HG03060 (cell line): ENCODE measurements around the gene CFTR.
"Not testable (repeated sequence)": the region's sequence is repeated elsewhere in the genome, so short reads cannot be mapped to it uniquely, and the experiment has no call there.

Experiments used
- ATAC-seq: cut with Tn5 transposase; IDR thresholded peaks from one replicate; pipeline ENCODE4 v1.9.1; 2021; ENCODE audit warnings: low read depth, moderate number of reproducible peaks; ENCODE audit not compliant: unreplicated experiment

The CFTR gene

DNA sequence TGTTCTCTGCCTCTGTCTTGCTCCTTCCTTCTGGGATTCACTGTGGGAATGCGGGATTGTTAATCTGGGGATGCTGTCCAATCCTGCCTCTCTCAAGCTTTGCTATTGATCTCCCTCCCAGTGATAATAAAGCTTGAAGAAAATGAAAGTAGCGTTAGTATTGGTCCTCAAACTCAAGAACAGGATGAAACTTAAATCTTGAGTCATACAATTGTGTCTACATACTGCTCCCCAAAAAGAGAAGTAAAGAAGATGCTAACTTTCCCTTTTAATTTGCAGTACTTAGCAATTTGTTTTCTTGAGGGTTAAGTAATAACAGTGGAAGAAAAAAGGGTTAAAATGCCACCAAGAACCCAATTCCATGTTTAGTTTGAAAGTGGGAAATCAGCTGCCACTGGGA lies 13.6 kb downstream of the CFTR start:
- ATAC-seq, result no peak

DNA sequence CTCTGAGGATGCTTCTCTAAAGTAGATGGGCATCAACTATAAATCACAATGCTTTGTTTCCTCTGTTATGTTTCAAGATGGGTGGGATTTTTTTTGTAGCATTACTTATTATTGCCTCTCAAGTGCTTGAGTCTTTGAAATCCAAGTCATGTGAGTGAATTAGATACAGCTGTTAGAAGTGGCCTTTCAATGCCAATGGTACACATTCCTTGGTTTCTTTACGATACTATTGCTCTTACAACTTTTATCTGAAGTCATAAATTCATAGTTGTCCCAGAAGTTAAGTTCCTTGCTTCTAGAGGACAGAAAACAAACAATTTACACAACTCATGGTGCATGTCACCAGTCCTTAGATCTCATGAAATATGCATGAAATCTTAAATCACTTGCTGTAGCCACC lies 15.5 kb downstream of the CFTR start:
- no peak for ATAC-seq

DNA sequence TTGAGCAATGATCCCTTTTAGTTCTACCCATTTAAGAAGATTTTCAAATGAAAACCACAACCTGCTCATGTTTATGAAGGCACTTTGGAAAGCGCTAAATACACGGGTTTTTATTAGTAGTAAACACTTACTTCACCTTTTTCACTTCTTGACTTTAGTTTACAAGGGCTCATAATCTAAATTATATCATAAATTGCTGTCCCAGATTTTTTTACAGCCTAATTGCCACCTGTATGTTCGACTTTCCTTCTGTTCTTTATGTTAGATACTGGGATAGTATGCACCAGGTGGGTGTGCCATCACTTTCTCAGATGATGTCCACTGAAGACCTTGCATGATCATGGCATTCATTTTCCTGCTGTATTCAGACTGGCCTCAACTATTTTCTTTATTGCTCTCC lies 22.5 kb downstream of the CFTR start:
- ATAC-seq, result no peak

DNA sequence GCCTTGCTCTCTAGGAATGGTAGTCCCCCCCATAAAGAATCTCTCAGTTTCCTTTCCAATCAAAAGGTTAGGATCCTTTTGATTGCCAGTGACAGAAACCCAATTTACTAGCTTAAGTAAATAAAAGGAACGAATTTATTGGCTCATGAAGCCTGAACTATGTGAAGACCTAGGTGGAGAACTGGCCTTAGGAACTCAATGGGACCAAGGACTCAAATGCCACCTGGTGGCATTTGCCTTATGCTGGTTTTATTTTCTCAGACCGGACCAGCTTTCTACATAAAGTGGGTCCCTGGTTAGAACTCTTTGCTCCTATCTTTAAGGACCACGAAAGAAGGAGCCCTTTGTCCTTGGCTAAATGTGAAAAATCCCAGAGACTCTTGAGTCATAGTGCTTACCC lies 25.4 kb downstream of the CFTR start:
- no peak for ATAC-seq

DNA sequence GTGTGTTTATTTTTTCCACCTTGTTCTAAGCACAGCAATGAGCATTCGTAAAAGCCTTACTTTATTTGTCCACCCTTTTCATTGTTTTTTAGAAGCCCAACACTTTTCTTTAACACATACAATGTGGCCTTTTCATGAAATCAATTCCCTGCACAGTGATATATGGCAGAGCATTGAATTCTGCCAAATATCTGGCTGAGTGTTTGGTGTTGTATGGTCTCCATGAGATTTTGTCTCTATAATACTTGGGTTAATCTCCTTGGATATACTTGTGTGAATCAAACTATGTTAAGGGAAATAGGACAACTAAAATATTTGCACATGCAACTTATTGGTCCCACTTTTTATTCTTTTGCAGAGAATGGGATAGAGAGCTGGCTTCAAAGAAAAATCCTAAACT lies 28.9 kb downstream of the CFTR start:
- no peak for ATAC-seq

DNA sequence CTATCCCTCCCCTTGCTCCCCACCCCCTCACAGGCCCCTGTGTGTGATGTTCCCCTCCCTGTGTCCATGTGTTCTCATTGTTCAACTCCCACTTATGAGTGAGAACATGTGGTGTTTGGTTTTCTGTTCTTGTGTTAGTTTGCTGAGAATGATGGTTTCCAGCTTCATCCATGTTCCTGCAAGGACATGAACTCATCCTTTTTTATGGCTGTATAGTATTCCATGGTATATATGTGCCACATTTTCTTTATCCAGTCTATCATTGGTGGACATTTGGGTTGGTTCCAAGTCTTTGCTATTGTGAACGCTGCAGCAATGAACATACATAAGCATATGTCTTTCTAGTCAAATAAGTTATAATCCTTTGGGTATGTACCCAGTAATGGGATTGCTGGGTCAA lies 37.4 kb downstream of the CFTR start:
- ATAC-seq, result not testable (repeated sequence)

DNA sequence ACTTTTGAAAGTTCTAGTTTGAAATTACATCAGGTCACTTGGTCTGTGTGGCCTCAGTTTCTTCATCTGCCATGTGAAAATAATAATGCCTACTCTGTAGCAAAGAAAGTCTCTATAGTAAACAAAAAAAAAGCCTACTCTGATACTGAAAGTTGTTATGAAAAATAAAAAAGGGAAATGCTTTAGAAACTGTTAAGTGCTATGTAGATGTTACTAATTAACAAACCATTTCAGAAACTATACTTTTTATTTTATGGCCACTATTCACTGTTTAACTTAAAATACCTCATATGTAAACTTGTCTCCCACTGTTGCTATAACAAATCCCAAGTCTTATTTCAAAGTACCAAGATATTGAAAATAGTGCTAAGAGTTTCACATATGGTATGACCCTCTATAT lies 50.6 kb downstream of the CFTR start:
- ATAC-seq, result no peak

DNA sequence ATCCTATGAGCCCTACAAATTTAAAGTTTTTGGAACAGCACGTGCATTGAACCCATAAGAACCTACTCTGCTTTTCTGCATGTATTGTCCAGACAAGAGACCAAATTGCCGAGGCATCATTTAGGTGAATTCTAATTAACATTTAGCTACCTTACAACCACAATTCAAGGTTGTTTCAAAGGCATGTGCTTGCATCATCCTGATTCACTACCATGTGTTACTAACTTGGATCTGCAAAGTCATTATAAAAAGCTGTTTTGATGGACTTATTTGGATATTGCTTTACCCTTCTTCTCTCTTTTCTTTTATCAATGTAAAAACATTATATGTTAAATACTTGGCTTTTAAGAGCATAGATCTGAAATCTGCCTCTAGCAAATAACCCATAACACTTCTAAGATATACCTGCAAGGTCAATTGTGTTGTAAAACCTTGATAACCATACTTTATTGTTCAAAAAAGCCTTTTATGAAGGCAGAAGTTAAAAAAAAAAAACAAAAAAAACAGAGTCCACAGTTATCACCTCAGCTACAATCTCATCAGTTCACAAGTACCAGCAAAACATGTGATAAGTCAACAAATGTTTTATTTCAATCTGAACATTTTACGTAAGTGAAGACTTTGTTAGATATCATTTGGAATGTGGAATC lies 51.9 kb downstream of the CFTR start:
- ATAC-seq, result no peak

DNA sequence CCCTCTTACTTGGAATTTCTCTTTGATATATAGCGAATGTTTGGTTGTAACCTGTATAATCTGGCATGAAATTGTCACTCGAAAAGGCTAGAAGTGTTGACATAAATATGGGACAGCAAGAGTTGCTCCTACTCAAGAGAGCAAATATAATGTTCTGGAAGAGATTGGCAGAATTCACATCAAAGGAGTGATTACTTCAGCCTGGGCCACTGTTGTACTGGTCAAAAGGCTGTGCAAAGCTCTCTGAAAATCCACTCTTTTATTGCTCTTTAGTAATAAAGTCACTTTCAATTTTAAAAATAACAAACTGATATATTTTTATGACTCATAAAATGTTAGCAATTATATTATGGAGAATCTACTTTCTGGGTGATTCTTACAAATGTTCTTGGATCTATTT lies 58.2 kb downstream of the CFTR start:
- ATAC-seq, result no peak

DNA sequence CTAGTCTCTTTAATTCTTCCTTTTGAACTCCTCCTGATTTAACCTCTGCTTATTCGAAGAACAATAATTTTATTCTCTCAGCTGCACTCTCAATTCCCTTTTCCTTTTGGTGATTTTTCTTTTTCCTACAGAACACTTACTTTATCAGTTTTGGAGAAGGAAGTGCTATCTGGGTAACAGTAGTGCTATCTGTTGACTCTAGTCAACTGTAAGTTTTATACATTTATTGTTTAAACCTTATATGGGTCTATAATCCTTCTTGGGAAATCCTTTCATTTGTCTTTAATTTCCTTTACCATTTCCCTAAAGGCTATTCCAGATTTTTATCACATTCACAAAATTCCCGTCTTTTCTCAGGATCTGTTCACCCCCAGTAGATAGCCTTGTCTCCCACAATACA lies 64.2 kb downstream of the CFTR start:
- no peak for ATAC-seq

DNA sequence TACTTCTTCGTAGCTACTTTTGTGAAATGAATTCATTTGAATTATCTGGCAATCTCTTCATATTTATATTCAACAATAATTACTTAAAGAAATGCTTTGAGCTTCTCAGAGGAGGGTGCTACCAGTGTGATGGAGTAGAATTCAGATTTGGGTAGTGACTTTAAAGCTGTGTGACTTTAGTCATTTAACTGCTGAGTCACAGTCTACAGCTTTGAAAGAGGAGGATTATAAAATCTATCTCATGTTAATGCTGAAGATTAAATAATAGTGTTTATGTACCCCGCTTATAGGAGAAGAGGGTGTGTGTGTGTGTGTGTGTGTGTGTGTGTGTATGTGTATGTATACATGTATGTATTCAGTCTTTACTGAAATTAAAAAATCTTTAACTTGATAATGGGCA lies 68.2 kb downstream of the CFTR start:
- ATAC-seq, result no peak

DNA sequence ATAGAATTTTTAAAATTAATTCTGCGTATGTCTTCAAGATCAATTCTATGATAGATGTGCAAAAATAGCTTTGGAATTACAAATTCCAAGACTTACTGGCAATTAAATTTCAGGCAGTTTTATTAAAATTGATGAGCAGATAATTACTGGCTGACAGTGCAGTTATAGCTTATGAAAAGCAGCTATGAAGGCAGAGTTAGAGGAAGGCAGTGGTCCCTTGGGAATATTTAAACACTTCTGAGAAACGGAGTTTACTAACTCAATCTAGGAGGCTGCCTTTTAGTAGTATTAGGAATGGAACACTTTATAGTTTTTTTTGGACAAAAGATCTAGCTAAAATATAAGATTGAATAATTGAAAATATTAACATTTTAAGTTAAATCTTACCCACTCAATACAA lies 70.8 kb downstream of the CFTR start:
- ATAC-seq, result no peak

DNA sequence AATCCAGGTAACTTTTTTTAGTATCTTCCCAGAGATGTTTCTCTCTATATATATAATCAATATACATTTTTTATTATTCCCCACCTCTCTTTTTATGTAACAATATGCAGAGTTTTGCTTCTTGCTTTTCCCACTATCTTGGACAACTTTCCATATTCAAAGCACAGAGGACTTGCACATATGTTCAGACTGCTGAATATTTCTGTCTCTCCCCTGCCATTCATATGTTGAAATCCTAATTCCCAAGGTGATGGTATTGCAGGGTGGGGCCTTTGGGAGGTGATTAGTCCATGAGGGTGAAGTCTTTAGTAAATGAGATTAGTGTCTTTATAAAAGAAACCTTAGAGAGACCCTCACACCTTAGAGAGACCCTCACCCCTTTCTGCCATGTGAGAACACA lies 72.8 kb downstream of the CFTR start:
- no peak for ATAC-seq

DNA sequence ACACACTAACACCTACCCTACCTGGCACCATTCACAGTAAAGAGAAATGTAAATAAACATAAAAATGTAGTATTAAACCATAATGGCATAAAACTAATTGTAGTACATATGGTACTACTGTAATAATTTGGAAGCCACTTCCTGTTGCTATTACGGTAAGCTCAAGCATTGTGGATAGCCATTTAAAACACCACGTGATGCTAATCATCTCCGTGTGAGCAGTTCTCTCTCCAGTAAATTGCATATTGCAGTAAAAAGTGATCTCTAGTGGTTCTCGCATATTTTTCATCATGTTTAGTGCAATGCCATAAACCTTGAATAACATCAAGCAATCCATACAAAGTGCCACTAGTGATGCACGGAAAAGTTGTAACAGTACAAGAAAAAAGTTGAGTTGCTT lies 75.4 kb downstream of the CFTR start:
- no peak for ATAC-seq

DNA sequence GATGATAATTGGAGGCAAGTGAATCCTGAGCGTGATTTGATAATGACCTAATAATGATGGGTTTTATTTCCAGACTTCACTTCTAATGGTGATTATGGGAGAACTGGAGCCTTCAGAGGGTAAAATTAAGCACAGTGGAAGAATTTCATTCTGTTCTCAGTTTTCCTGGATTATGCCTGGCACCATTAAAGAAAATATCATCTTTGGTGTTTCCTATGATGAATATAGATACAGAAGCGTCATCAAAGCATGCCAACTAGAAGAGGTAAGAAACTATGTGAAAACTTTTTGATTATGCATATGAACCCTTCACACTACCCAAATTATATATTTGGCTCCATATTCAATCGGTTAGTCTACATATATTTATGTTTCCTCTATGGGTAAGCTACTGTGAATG lies 79.6 kb downstream of the CFTR start:
- ATAC-seq, result no peak

DNA sequence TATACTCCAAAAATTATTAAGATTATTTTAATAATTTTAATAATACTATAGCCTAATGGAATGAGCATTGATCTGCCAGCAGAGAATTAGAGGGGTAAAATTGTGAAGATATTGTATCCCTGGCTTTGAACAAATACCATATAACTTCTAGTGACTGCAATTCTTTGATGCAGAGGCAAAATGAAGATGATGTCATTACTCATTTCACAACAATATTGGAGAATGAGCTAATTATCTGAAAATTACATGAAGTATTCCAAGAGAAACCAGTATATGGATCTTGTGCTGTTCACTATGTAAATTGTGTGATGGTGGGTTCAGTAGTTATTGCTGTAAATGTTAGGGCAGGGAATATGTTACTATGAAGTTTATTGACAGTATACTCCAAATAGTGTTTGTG lies 80.2 kb downstream of the CFTR start:
- no peak for ATAC-seq

DNA sequence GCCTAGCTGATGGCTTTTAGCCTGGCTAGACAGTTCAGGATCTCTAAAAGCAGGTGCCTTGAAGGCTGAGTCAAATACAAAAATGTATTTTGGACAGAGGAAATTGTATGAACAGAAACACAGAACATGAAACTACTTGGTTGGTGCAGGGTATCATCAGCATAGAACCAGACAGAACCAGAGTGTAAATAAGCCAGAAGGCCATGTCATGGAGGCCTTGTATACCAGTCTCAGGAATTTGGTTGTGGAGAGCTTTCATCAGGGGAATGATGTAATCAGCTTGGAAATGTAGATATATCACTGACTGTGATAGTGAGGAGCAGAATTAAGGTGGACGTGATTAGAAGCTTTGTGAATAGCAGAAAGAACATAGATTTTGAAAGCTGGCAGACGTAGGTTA lies 82.9 kb downstream of the CFTR start:
- no peak for ATAC-seq

DNA sequence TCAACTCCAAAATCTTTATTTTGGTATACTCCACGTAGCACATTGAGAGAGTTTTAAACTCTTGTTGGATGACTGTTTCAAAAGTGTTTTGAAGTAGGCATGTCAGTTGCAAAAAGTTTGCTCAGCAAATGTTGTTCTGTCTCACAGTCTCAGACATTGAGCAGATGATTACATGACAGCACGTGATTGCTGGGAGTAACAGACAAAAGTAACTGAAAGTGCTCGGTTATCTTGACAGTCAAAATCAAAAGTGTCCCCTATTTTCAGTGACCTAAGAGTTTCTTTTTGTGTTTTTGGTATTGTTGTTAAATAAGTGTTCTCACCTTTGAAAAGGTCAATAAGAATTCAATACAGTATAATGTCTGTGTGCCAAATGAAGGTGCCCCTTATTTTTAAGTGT lies 84.3 kb downstream of the CFTR start:
- no peak for ATAC-seq

DNA sequence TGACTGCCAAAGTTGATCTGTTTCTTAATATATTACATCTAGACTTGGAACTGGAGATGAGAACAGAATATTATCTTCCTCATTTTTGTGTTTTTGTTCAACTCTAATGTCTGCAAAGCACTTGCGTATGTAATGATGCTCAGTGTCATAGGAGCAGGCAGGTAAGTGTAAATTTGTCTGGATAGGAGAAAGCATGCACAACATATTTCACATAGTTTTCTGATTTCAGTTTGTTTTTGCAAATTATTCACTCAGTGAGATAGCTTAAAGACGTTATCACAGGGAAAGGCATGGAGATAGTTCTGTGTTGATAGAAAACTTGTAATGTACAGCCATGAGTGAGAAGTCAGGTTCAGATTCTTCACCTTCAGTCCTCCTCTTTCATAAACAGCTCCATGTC lies 84.8 kb downstream of the CFTR start:
- ATAC-seq, result no peak

DNA sequence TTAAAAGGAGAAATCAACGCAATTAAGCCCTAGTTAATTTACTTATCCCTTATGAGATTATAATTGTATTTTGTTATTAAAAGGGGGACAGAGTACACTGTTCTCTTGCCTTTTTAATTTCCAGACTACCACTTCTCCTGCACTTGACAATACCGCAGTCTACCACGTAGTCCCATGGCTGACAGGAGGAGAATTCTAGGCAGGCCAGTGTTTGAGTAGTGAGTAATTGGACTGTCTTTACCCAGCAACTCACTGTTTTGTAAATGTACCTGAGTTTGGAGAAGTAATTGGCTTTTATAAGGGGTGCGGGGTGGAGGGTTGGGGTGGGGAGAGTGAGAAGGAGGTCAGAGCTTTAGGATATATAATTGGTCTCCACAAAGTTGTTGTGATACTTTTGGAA lies 85.4 kb downstream of the CFTR start:
- no peak for ATAC-seq

DNA sequence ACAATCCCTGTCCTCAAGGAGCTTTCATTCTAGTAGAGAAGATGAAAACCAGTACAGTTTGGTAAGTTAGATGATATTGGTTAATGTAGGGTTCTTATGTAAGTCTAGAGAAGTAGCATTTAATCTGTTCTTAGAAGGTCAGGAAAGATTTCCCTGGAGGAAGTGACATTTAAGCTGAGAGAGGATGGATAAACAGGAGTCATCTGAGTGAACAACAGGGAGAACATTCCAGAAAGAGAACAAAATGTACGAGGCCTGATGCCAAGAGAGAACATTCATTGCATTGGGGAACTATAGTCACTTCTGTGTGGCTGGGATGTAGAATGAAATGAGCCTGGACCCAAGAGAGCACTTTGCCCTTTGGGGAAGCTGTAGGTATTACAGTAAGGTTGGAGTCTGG lies 88.0 kb downstream of the CFTR start:
- ATAC-seq, result no peak

DNA sequence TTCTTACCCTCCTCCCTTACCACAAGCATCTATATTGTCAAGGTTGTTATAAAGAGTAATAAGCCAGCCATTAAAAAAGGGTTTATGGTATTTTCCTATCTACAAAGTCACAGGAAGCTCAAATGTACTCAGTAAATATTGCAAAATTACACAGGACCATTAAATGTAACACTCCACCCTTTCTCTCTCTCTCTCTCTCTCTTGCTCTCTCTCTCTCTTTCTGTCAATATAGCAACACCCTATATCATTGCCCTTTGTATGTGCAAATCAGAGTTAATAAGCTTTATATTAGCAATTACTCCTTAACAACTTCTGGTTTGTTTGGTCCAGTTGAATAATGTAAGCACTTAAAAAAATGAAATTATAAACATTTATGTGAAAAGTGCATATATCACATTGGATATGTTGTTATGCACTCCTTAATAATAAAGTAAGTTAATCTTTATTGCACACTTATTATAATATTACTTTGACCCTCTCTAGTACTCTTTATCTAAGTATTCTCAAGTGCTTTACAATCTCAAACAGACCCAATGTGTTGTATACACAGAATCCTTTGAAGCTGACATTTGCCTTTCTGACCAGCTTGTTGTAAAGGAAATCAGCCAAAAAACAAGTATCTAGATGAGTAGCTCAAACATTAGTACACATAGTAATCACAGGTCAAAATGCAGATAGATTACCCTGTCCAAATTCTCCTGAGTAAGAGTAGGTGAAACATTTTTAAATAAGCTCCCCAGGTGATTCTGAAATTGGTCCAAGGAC lies 93.2 kb downstream of the CFTR start:
- no peak for ATAC-seq

DNA sequence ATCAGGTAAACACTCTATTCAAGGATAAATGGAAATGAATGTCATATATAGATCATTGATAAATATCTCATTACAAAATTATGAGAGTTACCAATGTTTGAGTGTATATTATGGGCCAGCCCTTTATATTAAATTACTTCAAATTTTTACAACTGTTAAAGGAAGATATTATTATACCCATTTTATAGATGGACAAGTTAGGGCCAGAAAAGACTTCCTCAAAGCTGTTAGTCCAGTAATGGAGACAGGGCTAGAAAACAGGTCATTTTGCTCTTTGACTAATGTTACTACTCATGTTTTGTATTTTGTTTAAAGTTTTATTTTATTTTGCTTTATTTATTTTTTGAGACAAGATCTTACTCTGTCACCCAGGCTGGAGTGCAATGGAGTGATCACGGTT lies 101.6 kb downstream of the CFTR start:
- ATAC-seq, result no peak
